Ureter (tissue), 1 donor: ENCODE results near the gene PLEKHO1. TPM values are rescaled to one million over a fixed set of nuclear protein-coding genes. Genes with fewer than 3 reads are reported as not detected.
A peak's percentile ranks its signal among the peaks of the same experiment; 100 is the strongest.
"Not testable (repeated sequence)": the region's sequence is repeated elsewhere in the genome, so short reads cannot be mapped to it uniquely, and the experiment has no call there.

ENCODE experiments used
- DNase-seq: peaks from one replicate; pipeline ENCODE4 v3.0.0-alpha.2; 2020; ENCODE audit warnings: low spot score
- total RNA-seq: library from RNA; stranded (reverse); gene quantifications from one replicate; pipeline ENCODE4 v1.2.4, GENCODE V29; 2023
- donor health status: DM: yes; HTN: yes; CAD: no.

Gene PLEKHO1, protein sequence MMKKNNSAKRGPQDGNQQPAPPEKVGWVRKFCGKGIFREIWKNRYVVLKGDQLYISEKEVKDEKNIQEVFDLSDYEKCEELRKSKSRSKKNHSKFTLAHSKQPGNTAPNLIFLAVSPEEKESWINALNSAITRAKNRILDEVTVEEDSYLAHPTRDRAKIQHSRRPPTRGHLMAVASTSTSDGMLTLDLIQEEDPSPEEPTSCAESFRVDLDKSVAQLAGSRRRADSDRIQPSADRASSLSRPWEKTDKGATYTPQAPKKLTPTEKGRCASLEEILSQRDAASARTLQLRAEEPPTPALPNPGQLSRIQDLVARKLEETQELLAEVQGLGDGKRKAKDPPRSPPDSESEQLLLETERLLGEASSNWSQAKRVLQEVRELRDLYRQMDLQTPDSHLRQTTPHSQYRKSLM
- total RNA-seq, result 28.9 TPM

DNA sequence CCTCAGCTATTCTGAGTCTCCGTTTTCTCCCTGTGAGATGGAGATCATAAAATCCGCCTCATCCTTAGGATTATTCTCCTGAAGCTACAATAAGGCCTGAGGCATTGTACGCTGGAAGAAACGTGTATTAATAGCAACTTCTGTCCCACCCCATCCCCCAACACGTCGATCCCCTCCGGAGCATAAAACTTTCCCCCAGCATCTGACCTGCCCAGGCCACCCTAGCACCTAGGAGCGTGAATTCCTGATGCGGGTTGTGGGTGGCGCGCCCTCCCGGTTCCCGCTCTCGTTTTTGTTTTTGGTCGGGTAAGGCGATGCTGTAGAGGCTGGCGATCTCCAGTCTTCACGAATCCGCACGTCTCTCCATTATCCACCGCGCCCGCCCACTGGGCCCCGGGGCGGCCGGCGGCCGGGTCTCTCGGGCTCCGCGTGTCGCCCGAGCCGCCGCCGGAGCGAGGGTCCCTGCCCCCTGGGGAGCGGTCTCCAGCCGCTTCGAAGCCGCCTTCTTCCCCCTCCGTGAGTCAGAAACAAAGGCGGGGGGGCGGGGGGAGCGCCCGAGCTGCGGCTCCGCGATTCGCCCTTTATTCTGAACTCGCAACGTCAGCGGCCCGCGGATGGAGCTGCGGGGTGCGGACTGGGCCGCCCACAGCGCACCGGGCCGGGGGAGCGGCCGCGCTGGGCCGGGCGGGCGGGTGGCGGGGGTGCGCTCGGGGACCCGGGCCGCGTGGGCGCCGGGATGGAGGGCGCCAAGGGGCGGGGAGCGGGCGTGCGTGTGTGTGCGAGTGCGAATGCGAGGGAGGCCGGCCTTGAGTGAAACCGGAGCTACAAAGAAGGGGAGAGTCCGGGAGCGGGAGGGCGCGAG is at the start of gene PLEKHO1:
PLEKHO1 (plus strand) TSS at position 646 of the 862 bp plus-strand sequence. CDS start 342 bp downstream, outside the sequence.
- DNase-seq, result peak; percentile 85

DNA sequence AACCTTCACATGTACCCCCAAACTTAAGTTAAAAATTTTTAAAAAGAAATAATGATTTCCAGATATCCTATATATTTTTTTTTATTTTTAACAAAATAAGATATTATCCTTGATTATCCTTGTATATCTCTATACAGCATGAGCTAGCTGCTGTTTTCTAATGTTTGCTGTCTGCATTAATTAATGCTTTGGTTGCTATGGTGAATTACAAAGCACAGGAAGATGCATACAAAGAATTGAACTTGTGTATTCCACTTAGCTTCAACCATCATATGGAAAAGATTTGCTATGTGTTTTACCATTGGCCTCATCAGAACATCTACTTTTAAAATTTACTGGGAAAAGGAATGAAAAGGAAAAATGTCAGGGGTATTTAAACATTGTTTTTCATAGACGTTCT is 46.7 kb upstream of the PLEKHO1 start:
- DNase-seq, result no peak

DNA sequence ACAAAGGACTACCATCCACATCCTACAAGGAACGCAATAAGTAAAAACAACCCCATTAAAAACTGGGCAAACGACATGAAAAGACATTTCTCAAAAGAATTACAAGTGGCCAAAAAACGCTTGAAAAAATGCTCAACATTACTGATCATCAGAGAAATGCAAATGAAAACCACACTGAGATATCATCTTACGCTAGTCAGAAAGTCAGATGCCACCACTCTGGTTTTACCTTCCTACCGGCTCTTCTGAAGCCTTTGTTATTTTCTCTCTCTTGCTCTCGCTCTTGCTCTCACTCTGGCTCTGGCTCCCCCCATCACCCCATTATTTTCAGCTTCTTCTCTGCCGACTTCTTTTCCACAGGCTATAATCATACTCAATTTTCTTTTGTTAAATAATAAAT is 43.4 kb upstream of the PLEKHO1 start:
- no peak for DNase-seq

DNA sequence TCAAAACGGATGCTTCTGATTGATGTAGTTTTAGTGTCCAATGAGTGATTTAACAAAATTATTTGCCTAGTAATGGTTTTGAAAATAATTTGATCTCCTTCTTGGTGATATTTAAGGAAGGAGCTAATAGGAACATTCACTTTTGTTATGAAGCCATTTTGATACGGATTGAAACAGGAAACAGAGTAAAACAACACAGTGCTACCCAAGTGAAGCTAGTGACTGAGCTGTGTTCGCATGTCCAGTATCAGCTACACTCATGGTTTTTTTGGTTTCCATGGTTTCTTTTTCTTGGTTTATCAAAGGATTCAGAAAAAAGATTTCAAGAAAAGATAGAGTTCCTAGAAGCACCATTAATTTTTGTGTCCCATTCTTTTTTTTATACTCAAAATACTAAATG is 40.1 kb upstream of the PLEKHO1 start:
- DNase-seq, result no peak

DNA sequence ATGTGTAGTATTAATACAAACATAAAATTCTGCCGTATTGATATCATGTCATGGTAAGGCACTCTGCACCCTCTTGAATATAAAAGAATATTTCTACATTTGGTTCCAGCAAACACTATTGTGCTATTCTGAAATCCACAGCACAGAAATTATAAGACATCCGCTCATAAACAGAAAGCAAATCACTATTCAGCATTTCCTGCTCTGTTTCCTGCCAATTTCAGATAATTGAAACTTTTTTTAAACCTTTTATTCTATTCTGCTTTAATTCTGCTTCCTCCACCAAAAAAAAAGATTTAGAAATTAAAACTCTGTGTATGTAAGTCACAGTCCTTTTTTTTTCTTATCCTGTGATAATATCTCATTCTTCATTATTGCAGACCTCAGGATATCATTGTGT is 39.6 kb upstream of the PLEKHO1 start:
- DNase-seq, result no peak

DNA sequence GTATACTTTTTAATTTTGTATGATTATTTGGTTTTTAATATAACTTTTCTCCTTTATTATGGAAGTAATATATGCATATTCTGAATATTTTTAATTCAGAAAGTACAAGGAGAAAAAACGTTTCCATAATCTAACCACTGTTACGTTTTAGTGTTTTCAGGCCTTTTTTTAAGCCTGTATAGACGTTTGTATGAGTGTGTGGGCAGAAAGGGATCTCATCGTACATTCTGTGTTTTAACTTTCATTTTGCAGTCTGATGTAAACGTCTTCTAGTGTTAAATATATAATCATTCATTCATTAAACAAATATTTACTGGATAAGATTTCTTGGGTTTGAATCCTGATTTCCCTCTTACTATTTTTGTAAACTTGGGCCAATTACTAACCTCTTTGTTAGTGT is 38.0 kb upstream of the PLEKHO1 start:
- DNase-seq, result no peak

DNA sequence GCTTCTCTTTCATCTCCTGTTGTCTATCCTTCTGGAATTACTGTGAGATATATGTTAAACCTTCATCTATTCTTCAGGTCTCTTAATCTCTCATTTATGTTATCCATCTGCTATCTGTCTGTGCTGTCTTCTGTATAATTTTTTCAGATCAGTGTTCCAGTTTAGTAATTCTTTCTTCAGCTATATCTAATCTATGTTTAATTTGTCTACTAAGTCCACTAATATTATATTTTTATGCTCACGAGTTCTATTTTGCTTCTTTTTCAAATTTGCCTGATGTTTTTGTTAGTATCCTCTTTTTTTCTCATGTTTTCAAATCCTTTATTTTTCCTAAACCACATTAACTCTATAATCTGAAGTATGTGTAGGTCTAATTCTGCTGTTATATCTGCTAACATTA is 34.6 kb upstream of the PLEKHO1 start:
- no peak for DNase-seq

DNA sequence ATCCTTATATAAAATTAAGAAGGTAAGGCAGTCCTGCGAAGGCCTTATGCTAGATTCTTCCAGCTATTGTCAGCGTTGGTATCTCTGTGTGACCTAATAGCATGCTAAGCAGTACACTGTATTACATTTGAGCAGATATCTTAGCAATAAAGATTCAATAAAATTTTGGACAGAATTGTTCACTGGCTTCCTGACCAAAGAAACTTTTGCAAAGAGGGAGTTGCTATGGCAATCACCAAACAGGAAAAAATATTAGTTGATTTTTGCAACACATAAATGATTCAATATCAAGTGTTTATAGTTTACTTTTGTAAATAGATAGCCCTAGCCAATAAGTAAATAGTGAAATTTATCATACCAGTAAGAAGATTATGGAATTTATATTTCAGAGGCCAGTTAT is 31.0 kb upstream of the PLEKHO1 start:
- DNase-seq, result no peak

DNA sequence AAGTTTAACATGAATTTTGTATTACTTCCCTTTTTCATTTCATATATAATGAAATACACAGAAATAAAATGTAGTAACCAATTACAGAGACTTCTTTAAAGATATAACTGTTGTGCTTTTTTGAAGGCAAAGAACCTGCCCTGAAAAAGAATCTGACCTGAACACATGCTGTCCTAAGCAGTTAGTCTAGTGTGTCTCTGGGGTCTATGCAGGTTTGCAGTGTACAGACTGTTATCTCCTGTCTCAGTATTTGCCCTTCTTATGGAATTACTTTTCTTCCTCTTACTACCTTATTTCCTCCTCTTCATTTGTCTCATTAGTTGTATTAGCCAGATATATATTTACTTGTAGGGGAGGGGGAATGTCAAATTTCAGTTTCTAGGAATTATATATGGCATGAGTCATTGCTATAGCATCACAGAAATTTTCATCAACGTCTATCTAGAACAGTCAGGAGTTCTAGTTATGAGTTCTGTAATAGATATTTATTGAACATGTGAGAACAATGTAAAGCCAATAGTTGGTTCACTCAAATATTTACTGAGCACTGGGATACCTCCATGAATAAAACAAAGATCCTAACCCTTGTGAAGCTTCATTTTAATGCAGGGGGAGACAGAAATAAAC is 28.4 kb upstream of the PLEKHO1 start:
- DNase-seq, result no peak

DNA sequence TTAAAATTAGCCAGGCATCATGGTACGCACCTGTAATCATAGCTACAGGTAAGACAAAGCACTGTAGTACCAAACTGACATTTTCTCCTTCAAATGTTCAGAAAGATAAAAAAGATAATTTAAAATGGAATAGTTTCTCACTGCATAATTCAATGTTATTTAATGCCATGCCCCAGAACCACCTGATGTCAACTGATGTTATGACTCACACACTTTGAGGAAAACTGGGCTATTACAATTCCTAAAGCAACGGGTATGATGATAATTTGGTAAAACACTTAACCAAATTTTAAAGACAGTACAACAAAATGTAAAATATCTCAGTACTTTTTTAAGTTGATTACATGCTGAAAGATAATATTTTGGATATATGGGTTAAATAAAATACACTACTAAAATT is 22.9 kb upstream of the PLEKHO1 start:
- no peak for DNase-seq

DNA sequence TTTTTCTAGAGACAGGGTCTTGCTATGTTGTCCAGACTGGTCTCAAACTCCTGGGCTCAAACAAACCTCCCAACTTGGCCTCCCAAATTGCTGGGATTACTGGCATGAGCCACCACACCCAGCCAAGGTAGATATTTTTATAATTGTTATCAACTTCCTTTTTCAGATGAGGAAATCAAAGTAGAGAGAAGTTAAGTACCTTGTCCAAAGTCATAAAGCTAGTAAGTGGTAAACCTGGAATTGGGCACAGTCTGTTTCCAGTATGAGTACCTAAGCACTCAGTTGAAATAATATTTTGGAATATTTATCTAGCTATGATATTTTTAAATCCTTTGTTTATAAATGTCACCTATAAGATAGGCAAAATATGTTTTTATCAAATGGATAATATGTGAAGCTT is 22.3 kb upstream of the PLEKHO1 start:
- DNase-seq, result no peak

DNA sequence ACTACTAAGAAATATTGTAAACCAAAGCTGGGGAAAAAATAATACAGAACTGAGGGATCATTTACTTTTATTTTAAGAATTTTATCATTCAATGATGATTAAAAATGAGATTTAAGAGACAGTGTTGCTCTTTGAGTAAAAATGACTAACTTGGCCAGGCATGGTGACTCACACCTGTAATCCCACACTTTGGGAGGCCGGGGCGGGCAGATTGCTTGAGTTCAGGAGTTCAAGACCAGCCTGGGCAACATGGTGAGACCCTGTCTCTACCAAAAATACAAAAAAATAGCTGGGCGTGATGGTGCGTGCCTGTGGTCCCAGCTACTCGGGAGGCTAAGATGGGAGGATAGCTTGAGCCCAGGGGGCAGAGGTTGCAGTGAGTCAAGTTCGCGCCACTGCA is 21.8 kb upstream of the PLEKHO1 start:
- DNase-seq, result no peak

DNA sequence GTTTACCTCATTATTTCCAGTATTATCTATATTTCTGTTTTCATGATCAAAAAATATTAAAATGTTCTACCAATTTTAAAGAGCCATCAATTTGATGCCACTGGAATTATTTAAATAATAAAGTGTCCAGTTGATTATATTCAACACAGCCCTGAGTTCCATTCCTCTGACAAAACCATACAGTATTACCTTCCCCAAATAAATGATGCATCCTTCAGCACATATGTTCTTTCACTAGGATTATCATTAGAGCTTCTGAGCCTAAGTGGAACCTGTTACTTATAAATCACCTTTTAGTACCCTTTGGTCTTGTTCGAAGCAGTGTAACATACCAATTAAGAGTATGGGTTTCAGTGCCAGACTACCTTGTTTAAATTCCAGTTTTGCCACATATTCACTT is 17.3 kb upstream of the PLEKHO1 start:
- DNase-seq, result no peak

DNA sequence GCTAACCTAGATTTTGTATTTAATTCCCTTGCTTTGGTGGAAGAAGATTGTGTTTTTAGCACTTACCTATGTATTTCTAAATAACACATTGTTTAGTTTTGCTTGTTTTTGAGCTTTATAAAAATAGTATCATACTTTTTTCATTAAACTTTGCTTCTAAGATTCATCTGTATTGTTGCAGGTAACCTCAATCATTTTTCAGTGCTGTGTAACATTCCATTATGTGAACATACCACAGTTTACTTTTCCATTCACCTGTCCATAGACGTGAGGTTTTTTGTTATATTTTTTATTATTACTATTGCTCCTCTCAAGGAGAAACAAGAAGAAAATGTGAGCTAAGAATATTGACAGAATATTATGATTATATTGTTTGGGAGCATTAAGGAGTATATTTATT is 15.2 kb upstream of the PLEKHO1 start:
- no peak for DNase-seq

DNA sequence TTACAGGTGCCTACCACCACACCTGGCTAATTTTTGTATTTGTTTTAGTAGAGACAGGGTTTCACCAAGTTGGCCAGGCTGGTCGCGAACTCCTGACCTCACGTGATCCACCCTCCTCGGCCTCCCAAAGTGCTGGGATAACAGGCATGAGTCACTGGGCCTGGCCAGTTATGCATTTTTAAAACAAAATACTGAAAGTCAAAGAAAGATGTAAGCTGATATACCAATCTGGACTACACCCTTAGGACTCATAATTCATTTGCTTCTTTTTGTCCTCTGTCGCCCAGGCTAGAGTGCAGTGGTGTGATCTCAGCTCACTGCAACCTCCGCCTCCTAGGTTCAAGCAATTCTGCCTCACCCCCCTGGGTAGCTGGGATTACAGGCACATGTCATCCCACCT is 14.3 kb upstream of the PLEKHO1 start:
- not testable (repeated sequence) for DNase-seq

DNA sequence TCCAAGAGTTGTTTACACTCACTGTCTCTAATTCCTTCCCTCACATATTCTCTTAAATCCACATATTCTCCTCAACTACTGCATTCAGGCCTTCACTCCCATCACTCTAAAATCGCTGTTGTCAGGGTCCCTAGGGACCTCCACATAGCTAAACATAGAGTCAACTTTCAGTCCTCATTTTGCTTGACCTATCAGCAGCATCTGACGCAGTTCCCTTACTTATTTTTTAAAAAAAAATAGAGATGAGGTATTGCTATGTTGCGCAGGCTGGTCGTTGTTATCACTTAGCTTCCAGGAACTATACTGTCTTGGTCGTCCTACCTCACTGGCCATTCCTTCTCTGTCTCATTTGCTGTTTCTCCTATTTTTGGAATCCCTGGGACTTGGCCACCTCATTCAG is 11.7 kb upstream of the PLEKHO1 start:
- no peak for DNase-seq

DNA sequence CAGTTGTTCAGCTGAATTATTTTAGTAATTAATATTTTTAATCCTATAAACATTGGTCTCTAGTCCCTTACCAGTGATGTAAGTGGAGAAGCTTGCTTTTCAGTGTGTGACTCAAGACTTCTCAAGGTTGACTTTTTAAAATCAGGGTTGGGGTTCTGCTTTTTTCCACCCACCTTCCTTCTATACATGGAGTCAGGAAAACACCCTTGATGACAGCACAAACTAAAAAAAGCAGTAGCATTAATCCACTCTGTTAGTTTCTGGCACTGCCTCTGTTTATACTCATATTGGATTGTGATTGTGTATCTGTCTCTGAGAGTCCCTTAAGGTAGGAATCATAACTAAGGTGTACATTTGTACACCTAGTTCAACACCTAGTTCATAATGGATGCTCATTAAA is 8.3 kb upstream of the PLEKHO1 start:
- DNase-seq, result no peak

DNA sequence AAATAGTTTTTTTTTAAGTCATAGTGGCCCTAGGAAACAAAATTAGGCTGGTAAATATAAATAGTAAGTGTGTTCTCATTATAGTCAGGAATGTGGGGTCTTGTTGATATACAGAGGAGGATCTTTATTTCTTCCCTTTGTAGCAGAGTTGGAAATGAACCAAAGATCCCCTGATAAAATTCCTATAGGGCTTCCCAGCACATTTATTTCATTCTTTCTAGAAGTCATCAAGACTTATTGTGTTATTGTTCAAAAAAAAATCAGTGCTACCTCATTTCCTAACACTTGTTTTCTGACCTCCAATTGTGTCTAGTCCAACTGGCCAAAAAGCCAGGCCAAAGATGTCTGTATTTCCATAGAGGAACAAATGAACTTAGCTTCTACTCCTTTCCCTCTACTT is 7.6 kb upstream of the PLEKHO1 start:
- no peak for DNase-seq

DNA sequence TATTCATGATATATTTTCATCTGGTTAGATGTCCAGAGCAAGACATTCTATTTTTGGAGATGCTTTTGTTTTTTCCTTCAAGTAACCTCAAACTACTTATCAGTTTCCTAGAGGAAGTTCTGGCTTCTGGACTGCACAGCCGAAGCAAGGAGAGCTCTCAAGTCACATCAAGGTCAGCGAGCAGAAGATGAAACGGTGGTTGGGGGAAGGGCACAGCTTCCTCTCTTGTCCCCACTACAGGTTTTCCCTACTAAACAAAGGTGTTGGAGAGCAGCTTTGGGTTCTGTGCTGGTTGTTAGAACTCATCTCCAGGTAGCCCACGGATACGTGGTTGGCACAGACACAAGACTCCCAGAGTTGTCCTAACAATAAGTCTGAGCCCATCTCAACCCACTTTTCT is 5.1 kb upstream of the PLEKHO1 start:
- DNase-seq, result no peak

DNA sequence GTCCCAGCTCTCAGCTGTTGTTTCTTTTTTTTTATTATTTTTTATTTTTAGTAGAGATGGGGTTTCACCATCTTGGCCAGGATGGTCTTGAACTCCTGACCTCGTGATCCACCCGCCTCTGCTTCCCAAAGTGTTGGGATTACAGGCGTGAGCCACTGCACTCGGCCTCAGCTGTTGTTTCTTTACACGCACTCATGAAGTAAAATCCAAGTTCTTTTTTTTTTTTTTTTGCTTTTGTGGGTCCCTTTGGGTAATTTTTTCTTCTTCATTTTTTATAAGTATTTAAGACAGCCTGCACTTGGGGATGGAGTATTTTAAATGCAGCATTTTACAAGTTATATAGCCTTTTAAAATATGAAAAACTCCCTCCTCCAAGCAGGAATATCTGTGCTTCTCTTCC is 3.7 kb upstream of the PLEKHO1 start:
- not testable (repeated sequence) for DNase-seq

DNA sequence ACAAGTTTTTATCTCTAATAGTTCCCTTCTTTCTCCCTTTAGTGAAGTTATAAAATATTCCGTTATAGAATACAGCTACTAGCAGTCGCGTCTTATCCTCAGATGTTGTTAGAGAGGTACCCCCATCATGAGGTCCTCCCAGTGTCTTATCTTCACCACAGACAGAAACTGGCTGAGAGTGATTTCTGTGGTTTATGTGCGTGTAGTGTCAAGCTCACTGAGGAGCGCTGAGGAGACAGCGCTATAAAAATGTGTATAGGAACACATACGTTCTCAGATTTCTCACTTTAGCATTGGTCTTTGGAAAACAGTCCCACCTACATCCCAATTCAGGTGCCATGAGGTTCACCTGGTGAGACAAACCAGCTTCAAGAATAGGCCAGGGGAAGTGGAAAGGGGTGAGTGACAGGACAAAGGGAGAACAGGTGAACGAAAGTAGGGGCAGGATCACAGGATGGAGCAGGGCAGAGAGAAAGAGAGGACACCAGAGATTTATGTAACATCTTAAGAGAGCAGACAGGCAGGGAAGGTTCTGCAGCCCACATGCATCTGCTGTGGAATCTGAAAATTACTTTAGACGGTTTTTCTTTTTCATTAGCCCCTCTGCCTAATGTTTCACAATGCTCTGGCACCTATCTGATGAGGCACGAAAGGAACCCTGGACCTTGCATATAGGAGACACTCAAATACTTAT is 2.7 kb upstream of the PLEKHO1 start:
- peak; percentile 31 for DNase-seq

DNA sequence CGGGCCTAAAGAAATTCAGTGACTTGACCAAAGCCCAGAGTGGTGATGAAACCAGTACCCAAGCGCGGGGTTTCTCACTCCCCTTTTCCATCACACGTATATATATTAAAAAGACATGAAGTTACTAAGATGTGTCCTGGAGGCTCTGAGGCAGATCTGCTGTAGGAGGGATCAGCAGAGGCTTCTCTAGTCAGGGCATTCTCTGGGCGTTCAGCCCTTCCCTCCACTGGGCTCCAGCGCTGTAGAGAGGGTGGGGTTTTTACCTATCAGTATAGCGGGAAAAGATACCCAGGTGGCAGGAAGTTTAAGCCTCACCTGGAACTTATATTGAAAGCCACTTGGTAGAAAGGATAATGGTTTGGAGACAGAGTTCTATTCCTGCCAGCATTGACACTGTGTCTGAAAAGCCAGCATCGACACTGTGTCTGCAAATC is 862 bp upstream of the PLEKHO1 start:
- DNase-seq, result peak; percentile 40
